Measurements from ENCODE around the gene PRXL2C.

DNA sequence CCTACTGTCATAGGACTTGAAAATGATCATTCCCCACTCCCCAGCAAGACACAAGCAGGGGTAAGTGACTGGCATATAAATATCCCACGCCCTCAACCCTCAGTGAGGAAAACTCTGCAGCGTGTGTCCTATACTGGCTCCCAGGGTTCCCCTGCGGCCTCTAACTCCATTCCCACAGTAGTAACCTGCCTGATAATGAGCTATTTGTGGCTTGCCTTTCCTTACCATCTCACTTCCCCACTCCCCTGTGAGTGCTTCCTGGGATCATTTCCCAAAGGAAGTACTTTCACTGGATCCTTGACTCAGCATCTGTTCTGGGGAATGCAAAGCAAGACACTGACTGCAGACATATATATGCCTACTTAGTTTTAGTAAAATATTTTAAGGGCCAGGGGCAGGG, 49.8 kb downstream of the PRXL2C start:
- TF ChIP-seq, protein P1, sequence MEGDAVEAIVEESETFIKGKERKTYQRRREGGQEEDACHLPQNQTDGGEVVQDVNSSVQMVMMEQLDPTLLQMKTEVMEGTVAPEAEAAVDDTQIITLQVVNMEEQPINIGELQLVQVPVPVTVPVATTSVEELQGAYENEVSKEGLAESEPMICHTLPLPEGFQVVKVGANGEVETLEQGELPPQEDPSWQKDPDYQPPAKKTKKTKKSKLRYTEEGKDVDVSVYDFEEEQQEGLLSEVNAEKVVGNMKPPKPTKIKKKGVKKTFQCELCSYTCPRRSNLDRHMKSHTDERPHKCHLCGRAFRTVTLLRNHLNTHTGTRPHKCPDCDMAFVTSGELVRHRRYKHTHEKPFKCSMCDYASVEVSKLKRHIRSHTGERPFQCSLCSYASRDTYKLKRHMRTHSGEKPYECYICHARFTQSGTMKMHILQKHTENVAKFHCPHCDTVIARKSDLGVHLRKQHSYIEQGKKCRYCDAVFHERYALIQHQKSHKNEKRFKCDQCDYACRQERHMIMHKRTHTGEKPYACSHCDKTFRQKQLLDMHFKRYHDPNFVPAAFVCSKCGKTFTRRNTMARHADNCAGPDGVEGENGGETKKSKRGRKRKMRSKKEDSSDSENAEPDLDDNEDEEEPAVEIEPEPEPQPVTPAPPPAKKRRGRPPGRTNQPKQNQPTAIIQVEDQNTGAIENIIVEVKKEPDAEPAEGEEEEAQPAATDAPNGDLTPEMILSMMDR (IDR thresholded peaks at IDR 0.05) = no peak
- no peak for TF ChIP-seq POLR2A (IDR thresholded peaks at IDR 0.05)
- no peak for TF ChIP-seq EP300 (IDR thresholded peaks at IDR 0.05)
- TF ChIP-seq POLR2AphosphoS5 (IDR thresholded peaks at IDR 0.05) = no peak

Data from gastroesophageal sphincter (tissue), 3 donors.